ENCODE results near the gene SAMD4B.
A peak's percentile ranks its signal among the peaks of the same experiment; 100 is the strongest.
"Not testable (repeated sequence)": the region's sequence is repeated elsewhere in the genome, so short reads cannot be mapped to it uniquely, and the experiment has no call there.

SAMD4B gene

DNA sequence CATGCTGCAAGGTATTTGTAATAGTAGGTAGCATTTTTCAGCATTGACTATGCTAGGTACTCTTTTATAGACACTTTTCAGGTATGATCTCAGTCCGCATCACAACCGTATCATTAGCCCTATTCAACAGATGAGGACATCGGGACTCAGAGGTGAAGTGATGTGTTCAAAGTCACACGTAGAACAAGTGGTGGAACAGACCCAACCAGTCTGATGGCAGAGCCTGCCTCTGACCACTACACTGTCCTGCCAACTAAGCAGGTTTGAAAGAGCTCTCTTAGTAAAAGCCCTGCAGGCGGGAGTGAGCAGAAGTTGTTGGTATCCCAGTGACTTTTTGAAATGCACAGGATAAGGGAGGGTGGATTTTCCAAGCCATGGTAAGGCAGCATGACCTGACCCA, 28.5 kb downstream of the SAMD4B start:
- no peak for DNase-seq

DNA sequence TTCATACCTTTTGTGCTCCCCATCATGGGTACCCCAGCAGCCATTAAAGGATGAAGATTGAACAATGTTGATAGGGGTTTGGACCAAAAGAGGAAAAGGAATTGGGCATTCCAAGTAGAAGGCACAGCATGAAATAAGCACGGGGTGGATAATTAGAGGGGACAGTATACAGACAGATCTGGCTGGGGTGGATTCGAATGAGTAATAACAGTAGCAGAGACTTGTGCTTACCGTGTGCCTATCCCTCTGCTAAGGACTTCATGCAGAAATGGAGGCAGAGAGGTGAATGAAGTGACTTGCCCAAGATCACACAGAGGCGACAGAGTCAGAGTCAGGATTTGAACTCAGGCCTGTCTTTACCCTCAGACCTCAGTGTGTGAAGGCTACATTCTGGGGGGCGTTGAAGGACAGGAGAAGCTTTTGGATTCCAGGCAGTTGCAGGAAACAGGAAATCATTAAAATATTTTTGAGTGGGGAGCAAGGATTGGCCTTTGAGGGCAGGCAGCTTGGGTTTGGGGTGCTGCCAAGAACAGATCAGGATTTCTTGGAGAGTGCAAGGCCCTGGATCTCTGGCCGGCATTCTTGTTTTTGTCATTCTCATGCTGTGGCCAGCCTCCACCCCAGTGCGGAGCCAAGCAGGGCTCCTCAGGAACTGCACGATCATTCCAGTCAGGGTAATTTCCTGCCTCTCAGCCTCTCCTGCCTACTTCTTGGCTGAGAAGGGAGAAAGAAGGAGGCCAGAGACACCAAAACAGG, 30.0 kb downstream of the SAMD4B start:
- no peak for DNase-seq

DNA sequence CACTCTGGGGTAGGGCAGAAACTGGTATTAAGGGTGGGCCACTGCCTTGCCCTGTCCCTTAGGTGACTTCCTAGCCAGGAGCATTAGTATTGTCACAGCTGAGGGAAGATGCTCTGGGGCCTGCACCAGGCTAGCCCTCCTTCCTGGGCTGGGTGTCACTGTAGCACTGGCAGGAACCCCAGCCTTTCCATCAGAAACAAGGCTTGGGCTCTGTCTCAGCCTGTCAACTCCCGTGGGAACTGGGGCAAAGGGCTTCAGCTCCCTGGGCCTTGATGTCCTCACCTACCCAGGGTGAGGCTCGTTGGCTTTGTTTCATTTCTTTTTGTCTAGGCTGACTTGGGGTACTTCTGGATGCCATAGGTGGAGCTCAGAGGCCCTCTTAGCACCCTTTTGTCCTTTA, 30.7 kb downstream of the SAMD4B start:
- no peak for DNase-seq

DNA sequence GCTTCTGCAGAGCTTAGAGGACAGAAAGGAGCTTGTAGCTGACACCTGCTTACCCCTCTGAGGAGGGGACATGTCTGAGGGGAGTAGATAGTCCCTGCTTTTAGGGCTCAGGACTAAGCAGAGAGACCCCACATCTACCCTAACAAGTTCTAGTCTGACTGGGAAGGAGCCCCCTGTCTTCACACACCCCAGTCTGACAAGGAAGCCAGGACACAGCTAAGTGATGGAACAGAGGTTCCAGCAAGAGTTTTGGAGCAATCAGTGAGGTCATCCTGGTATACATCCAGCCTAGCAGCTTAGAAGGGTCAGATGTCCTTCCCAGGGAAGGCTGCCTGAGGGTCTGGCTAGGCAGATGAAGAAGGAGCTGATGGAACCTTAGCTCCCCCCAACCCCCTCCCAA, 33.7 kb downstream of the SAMD4B start:
- DNase-seq, result no peak

DNA sequence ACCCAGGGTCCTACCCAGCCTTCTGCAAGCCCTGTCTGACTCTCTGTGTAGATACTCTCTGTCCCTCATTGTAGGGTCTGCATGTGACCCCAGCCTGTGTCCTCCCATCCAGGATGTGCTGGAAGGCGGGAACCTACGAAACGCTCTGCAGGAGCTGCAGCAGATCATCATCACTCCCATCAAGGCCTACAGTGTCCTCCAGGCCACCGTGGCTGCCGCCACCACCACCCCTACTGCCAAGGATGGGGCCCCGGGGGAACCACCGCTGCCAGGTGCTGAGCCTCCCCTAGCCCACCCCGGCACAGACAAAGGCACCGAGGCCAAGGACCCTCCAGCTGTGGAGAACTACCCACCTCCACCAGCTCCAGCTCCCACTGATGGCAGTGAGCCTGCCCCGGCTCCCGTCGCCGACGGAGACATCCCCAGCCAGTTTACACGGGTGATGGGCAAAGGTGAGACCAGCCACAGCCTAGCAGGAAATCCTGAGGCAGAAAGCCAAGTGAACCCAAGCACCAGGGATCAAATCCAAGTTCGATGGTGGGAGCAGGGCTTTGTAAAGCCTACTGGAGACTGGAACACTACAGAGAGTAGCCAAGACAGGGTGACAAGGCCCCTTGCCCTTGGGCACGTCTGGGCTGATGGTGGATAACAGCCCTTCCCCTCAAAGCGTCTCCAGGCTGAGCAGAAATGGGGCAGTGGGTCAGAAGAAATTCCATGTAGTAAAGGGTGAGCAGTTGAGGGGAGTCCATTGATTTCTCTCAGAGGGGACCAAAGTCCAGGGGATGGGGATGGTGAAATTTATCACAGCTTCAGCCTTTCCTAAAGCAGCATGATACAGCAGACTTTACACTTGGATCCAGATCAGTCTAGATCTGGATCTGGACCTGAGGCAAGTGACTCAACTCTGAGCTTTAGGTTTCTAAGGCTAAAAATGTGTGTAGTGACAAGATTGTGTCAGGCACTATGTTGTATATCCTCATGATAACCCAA, 35.4 kb downstream of the SAMD4B start:
- DNase-seq, result no peak

DNA sequence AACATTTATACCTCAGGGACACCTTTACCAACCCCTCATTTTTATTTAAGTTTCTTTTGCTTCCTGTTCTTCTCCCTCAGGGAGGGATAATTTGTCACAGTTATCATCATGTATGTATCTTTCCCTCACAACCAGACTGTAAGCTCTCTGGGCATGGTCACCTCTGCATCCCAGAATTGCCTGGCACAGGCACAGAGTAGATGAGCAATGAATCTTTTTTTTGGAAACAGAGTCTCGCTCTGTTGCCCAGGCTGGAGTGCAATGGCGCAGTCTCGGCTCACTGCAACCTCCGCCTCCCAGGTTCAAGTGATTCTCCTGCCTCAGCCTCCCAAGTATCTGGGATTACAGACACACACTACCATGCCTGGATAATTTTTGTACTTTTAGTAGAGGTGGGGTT, 37.1 kb downstream of the SAMD4B start:
- DNase-seq, result not testable (repeated sequence)

DNA sequence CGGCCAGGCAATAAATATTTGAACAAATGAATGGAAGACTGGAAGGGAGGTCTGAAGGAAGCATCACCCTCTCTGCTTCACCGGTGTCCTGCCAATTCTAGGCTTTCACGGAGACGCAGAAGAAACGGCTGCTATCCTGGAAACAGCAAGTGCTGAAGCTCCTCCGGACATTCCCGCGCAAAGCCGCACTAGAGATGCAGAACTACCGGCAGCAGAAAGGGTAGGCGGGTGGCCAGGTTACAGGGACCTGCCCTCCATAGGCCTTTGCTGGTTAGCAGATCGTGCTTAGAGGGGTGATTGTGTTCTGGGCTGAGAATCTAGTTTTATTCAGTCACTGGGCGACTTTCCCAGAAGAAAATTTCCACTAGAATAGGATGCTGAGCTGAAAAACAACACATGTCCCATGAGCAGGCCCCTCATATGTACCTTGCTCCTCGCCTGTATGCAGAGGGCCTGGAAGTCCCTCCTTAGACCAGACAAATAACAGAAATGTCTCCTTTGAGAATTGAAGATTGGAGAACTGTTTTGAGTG, 37.7 kb downstream of the SAMD4B start:
- DNase-seq, result no peak

DNA sequence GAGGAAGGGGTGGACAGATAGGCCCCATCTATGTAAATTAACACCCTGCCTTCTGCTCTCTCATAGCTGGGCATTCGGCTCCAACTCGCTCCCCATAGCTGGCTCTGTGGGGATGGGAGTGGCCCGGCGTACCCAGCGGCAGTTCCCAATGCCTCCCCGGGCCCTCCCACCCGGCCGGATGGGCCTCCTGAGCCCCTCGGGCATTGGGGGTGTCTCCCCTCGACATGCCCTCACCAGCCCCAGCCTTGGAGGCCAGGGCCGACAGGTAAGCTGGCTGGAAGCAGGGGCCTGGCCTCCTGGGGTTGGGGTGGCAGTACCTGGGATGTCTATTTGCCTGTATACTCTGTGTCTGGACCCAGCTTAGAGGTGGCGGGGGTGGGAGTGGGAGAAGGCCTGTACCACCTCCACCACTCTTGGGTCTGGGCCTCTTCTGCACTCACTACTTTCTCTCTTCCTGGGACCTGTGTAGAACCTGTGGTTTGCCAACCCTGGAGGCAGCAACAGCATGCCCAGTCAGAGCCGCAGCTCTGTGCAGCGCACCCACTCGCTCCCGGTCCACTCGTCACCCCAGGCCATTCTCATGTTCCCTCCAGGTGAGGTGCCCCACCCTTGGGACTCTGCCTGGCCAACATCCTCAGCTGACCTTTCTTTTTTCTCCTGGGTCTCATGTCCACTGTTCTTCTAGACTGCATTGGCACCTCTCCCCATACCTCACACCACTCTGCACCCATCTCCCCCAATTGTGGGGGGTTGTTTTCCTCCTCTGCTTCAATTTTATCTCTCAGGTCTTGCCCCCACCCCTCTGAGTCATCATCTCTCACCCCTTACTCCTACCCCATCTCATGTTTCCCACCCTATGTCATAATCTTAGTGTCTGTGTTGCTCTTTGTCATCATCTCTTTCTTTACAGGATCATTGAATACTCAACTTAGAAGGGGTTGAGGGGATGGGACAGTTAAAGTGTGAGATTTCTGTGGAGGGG, 38.6 kb downstream of the SAMD4B start:
- DNase-seq, result no peak

DNA sequence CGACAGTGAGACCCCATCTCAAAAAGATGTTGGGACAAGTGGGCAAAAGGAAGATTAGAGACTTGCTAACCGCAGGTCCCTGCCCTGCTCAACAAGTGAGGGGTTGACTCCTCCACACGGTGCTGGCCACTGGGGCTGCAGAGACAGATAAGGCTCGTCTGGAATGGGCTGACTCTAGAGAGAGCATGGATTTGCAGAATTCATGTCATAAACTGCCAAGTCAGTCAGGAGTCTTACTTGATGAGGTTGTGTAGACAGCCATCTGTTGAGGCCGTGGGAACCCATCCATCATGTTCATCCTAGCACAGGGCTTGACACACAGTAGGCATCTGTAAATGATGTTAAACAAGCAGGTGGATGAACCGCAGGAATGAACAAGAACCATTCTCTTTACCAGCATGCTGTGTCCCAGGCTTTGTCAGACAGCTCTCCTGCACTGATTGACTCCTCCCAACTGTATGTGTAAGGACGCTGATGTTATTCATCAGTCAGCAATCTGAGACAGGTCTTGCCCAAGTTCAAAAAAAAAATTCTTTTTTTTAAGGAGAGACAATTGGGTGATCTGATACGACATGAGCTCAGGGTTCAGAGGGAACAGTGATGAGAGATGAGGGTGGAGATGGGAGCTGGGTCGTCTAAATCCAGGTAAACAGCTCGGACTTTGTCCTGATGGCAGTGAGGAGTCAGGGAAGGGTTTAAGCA, 39.8 kb downstream of the SAMD4B start:
- no peak for DNase-seq

DNA sequence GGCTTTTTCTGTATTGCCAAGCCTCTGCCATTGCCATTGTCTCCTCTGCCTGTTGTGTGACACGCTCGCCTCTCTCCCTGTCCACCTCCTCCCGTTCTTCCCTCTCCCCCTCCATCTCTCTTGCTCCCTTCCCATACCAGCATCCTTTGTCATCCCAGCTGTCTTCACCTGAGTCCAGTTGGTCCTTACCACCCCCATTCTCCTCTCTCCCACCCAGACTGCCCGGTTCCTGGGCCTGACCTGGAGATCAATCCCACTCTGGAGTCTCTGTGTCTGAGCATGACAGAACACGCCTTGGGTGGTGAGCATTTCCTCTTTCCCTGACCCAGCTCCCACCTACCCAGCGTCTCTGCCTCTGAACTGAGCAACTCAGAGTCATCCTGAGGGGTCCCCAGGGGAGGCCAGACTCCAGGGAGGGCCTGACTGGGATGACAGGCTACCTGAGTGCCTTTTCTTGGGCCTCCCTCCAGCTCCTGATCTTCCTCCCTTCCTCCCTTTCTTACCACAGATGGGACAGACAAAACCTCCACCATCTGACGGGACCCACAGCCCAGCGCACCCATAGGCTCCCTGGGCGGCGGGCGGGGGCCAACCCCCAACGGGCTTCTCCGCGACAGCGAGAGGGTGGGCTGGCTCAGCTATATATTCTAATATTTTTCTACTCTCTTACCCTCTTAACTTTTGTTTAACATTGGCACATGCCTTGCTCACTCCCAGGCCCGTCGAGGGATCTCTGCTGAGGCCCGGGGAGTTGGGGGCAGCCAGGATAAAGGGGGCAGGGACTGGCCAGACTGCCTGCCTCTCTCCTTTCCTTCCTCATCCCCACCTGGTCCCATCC, 41.0 kb downstream of the SAMD4B start:
- no peak for DNase-seq

DNA sequence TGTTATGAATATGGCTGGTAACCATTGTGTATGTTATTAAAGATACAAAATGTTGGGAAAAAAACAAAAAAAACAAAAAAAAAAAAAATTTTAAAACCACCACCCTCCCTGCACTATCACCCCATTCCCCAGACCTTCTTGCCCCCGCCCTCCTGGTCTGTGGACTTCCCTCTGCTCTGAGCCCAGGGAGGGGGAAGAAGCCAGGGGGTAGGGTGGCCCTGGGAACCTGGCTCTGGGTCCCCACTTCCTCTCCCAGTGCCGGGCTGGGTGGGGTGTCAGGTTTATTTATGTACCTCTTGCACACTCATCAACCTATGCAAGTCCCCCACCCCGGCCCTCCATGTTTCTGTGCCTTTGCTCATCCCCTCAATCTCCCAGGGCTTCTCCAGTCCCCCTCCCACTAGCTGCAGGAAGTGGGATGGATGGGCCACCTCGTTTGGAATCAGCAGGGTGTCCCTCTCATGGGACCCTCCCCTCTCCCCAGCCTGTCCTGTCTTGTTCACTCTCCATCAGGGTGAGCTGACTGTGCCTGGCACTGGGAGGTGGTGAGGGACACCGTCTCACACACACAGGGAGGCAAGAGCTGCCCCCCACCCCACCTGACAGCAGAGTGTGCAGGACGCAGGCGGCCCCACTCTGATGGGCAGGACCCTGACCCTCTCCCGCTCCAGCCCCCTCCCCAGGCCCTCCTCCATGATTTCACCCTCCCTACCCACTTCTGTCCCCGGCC, 42.8 kb downstream of the SAMD4B start:
- DNase-seq, result no peak

DNA sequence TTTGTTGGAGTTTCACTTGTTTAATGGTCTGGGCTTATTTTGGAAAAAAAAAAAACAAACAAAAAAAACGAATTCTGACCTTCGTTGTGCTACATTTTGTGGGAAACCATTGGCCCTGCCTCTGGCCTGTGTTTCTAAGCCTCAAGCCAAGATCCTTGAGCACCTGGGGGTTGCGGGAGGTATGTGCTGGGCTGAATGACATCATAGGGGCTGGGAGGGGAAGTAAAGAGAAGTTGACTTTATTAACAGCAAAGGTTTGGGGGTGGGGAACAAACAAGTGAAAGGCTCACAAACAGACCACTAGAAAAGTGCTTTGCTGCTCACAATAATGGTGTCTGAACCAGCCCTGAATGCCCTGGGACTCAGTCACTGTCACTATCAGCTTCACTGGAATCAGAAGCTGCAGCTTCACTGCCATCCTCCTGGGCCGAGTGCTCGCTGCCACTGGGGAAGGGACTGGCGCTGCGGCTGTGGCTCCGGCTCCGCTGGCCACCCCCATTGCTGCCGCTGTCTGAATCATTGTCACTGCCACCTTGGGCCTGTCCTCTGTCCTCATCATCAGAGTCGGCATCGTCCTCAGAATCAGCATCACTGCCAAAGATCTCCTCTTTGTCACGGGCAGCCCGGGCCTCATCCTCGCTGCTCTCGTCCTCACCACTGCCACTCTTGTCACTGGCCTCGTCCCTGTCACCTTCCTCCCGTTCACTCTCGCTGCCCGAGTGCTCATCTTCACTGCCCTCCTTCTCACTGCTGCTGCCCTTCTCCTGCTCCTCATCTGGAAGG, 43.6 kb downstream of the SAMD4B start:
- no peak for DNase-seq

DNA sequence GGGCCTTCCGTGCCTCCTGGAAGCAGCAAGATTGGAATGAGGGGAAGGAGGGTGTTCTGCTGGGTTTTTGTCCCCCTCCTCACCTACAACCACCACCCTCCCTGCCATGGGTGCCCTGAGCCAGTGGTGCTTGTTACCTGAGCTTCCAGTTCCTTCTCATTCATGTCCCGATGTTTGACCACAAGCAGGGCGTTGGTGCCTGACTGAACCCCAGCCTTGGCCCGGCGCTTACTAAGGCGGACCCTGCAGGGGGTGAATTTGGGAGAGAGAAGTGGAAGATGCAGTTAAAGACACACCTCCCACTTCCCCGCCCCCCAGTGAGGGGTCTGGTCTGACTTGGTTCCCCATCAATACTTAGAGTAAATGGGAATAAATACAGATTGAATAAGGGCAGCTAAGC, 44.3 kb downstream of the SAMD4B start:
- DNase-seq, result no peak

DNA sequence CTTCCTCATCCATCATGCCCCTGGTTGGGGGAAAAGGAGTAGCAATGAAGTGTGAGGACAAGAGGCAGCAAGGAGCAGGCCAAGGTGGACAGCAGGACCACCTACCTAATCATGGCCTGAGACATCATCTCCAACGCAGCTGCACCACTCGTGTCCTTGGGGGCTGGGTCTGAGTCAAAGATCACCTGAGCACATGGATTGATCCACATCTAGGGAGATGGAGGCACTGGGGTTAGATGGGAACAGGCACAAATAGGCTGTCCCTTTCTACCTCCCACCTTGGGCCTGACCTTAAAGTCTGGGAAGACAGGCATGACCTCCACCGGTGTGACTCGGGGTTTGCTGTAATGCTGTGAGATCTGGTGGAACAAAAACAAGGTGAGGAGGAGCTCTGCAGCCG, 46.4 kb downstream of the SAMD4B start:
- no peak for DNase-seq

DNA sequence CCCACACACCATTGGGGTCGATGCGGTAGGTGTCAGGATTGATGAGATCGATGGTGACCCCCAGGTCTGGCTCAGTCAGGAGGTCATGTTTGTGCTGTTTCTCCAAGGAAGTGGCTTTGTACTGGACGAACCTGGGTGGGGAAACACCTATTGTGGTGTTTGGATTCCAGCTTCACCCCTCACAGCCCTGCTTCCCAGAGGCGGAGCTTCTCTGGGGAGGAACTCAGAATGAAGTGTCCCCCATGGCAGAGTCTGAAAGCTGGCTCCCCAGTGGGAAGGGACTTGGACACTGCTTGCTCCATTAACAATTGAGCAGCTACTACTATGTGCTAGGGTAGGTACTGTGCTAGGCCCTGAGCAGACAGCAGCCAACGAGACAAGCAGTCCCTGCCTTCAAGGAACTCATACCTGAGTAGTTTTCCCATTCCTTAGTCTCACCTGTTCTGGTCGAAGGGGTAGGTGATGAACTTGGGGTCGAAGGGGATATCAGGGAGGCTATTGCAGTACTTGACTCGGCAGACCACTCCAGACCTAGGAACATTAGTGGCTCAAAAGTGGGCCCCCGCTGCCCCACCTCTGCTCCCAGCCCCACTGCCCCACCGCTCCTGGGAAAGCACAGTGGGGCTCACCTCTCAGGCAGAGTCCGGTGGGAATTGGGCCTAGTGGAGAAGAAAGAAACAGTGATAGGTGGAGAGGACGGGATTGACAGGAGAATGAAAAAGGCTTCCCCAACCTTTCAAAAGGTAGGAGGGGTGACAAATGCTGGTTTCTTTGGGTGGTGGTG, 47.6 kb downstream of the SAMD4B start:
- no peak for DNase-seq

DNA sequence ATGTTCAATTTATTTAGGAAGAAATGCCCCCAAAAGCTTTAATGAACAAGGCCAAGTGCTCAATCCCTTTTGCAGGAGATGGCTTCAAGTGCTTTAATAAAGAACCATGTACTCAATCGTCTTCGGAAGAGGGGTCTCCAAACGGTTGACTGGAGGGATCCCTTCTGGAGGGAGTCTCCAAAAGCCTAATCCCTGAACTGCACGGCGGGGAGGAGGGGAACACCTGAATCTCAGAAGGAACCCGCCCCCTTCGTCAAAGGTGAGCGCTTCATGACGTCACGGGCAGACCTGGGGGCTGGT, 48.2 kb downstream of the SAMD4B start:
- DNase-seq, result peak; percentile 88 to 89

DNA sequence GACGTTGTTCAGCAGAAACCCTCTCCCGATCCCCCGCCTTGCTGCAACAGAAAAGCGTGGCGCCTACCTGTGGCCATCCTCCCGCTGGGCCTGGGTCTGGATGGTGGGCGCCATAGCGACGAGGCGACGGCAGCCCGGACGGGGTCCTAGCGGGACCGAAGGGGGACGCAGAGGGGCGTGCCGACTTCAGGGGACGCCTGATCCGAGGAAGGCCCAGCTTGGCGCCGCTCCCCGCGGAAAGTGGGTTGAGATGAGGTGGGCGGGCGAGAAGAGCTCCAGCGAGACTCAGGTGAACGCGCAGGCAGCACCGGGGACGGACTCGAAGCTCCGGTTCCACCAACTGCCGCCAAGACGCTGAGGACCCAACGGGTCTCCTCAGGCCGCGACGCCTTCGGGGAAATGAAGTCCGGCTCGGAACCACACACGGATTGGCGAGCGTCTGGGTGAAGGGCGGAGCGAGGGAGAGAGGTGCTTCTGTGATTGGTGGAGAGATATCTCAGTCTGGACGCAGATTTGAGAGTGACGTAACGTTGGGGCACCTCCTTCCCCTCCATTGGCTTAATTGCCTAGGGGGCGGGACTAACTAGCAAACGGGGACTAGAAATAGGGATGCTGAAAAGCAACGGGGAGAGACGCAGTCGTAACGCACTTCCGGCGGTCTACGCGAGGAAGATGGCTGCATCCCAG, 48.7 kb downstream of the SAMD4B start, which contains the start of the genes MED29 and PAF1:
Gene MED29, plus strand, starts transcription at position 628 of the 687 bp plus-strand sequence. Its CDS starts 45 bp downstream, at position 673.
Gene PAF1, minus strand, starts transcription at position 356 of the 687 bp plus-strand sequence. Its CDS starts 242 bp downstream, at position 114.
- DNase-seq, result peak; percentile 99

All from CD4-positive, alpha-beta T cell treated with Interleukin-1 beta for 1 hour (primary cell).